Measurements from ENCODE around the gene PAPPA2.

PAPPA2 gene

DNA sequence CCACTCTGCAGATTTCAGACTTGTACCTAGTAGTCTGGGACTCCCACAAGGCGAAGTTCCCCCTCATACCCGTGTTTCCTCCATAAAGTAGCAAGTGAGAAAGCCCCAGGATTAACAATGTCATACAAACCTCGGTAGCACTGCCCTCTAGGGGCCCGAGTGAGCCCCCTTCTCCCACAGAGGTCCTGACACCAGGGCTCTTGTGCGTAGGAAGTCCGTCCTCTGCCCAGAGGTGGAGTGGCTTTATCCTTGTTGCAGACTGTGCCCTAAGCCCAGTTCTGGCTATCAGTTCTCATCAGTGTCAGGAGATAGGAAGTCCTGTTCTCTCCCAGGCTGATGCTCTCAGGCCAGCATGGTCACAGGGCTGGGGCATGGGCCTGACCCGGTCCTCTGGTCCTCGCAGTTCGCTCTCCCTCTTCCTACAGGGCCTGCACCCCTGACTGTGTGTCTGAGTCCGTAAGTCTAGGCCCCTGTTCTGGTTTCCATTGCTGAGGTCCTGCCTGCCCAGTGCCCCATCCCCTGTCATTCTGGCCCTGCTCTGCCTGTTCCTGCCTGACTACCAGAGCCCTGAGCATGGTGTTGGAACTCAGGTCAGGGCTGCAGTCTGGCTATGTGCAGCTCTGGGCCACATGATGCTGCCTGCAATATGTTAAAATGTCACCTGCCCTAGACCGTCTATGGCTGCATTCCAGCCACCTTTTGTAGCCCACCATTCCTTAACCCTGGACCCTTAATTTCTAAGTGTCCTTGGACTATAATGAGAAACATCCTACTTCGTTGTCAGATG, 416.0 kb downstream of the PAPPA2 start:
- H3K9me3 ChIP-seq (ENCODE audit: control insufficient read depth, insufficient read depth, low read length) = no peaks in the 10 kb centered on the region
- H3K4me3 ChIP-seq (ENCODE audit: low read depth, low read length) = no peak overlapping the region
- H3K4me1 ChIP-seq (ENCODE audit: control insufficient read depth, insufficient read depth, low read length) = no peaks in the 10 kb centered on the region
- H3K27ac ChIP-seq (ENCODE audit: low read depth, low read length) = no peak overlapping the region
- H3K9ac ChIP-seq (ENCODE audit: low read depth, low read length) = no peak overlapping the region
- H3K27me3 ChIP-seq (ENCODE audit: control insufficient read depth, insufficient read depth, low read length) = no peaks in the 10 kb centered on the region
- no peaks in the 10 kb centered on the region for H3K36me3 ChIP-seq (ENCODE audit: control insufficient read depth, insufficient read depth, low read length)

DNA sequence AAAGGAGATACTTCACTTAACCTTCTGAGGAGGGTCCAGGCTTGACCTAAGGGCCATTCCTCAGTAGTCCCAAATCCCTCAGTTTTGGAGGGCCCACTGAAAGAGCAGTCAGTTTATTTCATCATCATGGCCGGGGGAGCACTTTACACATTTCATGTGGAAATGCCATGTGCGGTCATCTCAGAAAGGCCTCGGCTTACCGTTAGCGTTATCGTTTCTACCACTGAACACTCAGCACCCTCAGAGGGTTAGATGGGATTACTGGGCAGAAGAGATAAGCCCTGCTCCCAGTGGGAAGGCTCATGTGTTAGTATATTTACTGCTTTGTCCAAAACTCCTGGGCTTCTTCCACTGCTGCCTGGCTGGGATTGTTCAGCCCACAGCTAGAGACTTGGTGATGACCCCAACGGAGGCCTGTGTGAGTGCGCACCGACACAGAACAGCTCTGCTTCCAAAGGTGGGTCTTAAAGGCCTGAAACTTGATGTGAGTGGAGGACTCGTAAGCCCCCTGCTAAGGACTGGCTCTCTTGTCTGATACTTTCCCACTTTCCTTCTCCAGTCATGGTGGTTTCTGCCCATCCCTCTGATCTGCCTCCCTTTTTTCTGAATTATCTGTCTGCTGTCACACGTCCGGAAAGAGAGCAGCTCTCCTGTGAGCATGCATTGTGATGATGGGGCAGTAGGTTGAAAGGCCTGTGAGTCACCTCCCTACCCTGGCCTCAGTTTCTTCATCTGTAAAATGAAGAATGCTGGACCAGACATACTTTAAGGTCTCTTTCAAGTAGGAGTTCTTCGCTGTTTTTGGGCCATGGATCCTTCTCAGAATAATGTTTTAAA, 417.0 kb downstream of the PAPPA2 start:
- no peaks in the 10 kb centered on the region for H3K9me3 ChIP-seq (ENCODE audit: control insufficient read depth, insufficient read depth, low read length)
- H3K27me3 ChIP-seq (ENCODE audit: control insufficient read depth, insufficient read depth, low read length) = no peaks in the 10 kb centered on the region
- H3K4me1 ChIP-seq (ENCODE audit: control insufficient read depth, insufficient read depth, low read length) = no peaks in the 10 kb centered on the region
- H3K36me3 ChIP-seq (ENCODE audit: control insufficient read depth, insufficient read depth, low read length) = no peaks in the 10 kb centered on the region
- H3K9ac ChIP-seq (ENCODE audit: low read depth, low read length) = no peak overlapping the region
- H3K27ac ChIP-seq (ENCODE audit: low read depth, low read length) = no peak overlapping the region
- no peak overlapping the region for H3K4me3 ChIP-seq (ENCODE audit: low read depth, low read length)

DNA sequence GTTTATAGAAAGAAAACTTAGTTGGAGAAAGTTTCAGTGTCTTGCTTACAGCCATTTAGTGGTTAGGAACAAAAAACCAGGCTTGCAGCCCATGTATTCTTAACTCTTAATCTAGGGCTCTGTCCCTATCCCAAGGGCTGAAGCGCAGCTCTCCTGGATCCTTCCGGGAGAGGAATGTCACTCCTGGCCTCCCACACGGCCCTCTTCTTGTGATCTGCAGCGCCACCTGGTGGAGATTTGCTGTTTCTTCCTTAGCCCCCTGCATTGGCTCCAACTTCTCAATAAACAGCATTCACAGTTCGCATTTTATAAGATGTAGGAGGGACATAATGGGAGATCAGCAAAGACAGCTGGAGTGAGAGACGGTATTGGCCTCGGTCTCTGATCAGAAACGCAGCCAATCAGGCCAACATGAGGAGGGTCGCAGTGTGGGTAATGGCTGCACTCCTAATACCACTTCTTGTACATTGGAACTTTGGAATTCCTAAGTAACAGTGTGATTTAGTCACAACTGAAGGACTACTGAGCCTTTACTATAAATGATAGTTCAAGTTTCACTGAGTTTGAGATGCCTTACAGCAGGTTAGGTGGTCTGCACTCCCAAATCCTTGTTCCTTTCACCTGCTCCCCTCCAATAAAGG, 418.1 kb downstream of the PAPPA2 start:
- no peak overlapping the region for H3K27ac ChIP-seq (ENCODE audit: low read depth, low read length)

GRCh38 chr1:176884286-176884685, 421.3 kb downstream of the PAPPA2 start:
- Histone ChIP-seq H3K27ac (ENCODE audit: low read depth, low read length) (no peak overlapping the region), H3K27me3 (ENCODE audit: control insufficient read depth, insufficient read depth, low read length) (no peaks in the 10 kb centered on the region), H3K4me3 (ENCODE audit: low read depth, low read length) (no peak overlapping the region), H3K9me3 (ENCODE audit: control insufficient read depth, insufficient read depth, low read length) (no peaks in the 10 kb centered on the region), H3K36me3 (ENCODE audit: control insufficient read depth, insufficient read depth, low read length) (no peaks in the 10 kb centered on the region), H3K9ac (ENCODE audit: low read depth, low read length) (no peak overlapping the region), H3K4me1 (ENCODE audit: control insufficient read depth, insufficient read depth, low read length) (no peaks in the 10 kb centered on the region)

More for the DNA sequence above, 418.1 kb downstream of the PAPPA2 start:
- Histone ChIP-seq H3K4me3 (ENCODE audit: low read depth, low read length) (no peak overlapping the region), H3K4me1 (ENCODE audit: control insufficient read depth, insufficient read depth, low read length) (no peaks in the 10 kb centered on the region), H3K9ac (ENCODE audit: low read depth, low read length) (no peak overlapping the region), H3K27me3 (ENCODE audit: control insufficient read depth, insufficient read depth, low read length) (no peaks in the 10 kb centered on the region), H3K36me3 (ENCODE audit: control insufficient read depth, insufficient read depth, low read length) (no peaks in the 10 kb centered on the region), H3K9me3 (ENCODE audit: control insufficient read depth, insufficient read depth, low read length) (no peaks in the 10 kb centered on the region)

GRCh38 chr1:176884911-176885310, 421.9 kb downstream of the PAPPA2 start:
- no peak overlapping the region for H3K9ac ChIP-seq (ENCODE audit: low read depth, low read length)
- H3K4me3 ChIP-seq (ENCODE audit: low read depth, low read length) = no peak overlapping the region
- H3K36me3 ChIP-seq (ENCODE audit: control insufficient read depth, insufficient read depth, low read length) = no peaks in the 10 kb centered on the region
- no peaks in the 10 kb centered on the region for H3K4me1 ChIP-seq (ENCODE audit: control insufficient read depth, insufficient read depth, low read length)
- H3K9me3 ChIP-seq (ENCODE audit: control insufficient read depth, insufficient read depth, low read length) = no peaks in the 10 kb centered on the region
- no peaks in the 10 kb centered on the region for H3K27me3 ChIP-seq (ENCODE audit: control insufficient read depth, insufficient read depth, low read length)
- H3K27ac ChIP-seq (ENCODE audit: low read depth, low read length) = no peak overlapping the region

- no peak overlapping the region for H3K4me3 ChIP-seq (ENCODE audit: low read depth, low read length)
- no peaks in the 10 kb centered on the region for H3K4me1 ChIP-seq (ENCODE audit: control insufficient read depth, insufficient read depth, low read length)
- H3K27ac ChIP-seq (ENCODE audit: low read depth, low read length) = no peak overlapping the region
- no peaks in the 10 kb centered on the region for H3K27me3 ChIP-seq (ENCODE audit: control insufficient read depth, insufficient read depth, low read length)
- no peaks in the 10 kb centered on the region for H3K9me3 ChIP-seq (ENCODE audit: control insufficient read depth, insufficient read depth, low read length)
- no peak overlapping the region for H3K9ac ChIP-seq (ENCODE audit: low read depth, low read length)
- no peaks in the 10 kb centered on the region for H3K36me3 ChIP-seq (ENCODE audit: control insufficient read depth, insufficient read depth, low read length)
These were observed 422.4 kb downstream of the PAPPA2 start for GRCh38 chr1:176885341-176885740.

GRCh38 chr1:176885751-176886150, 422.8 kb downstream of the PAPPA2 start:
- no peaks in the 10 kb centered on the region for H3K4me1 ChIP-seq (ENCODE audit: control insufficient read depth, insufficient read depth, low read length)
- H3K9me3 ChIP-seq (ENCODE audit: control insufficient read depth, insufficient read depth, low read length) = no peaks in the 10 kb centered on the region
- no peak overlapping the region for H3K4me3 ChIP-seq (ENCODE audit: low read depth, low read length)
- no peaks in the 10 kb centered on the region for H3K36me3 ChIP-seq (ENCODE audit: control insufficient read depth, insufficient read depth, low read length)
- H3K27ac ChIP-seq (ENCODE audit: low read depth, low read length) = no peak overlapping the region
- no peaks in the 10 kb centered on the region for H3K27me3 ChIP-seq (ENCODE audit: control insufficient read depth, insufficient read depth, low read length)
- no peak overlapping the region for H3K9ac ChIP-seq (ENCODE audit: low read depth, low read length)

- Histone ChIP-seq H3K9me3 (ENCODE audit: control insufficient read depth, insufficient read depth, low read length) (no peaks in the 10 kb centered on the region), H3K4me1 (ENCODE audit: control insufficient read depth, insufficient read depth, low read length) (no peaks in the 10 kb centered on the region), H3K4me3 (ENCODE audit: low read depth, low read length) (no peak overlapping the region), H3K36me3 (ENCODE audit: control insufficient read depth, insufficient read depth, low read length) (no peaks in the 10 kb centered on the region), H3K27me3 (ENCODE audit: control insufficient read depth, insufficient read depth, low read length) (no peaks in the 10 kb centered on the region), H3K27ac (ENCODE audit: low read depth, low read length) (no peak overlapping the region), H3K9ac (ENCODE audit: low read depth, low read length) (no peak overlapping the region)
These were observed 425.6 kb downstream of the PAPPA2 start for GRCh38 chr1:176888471-176889032.

DNA sequence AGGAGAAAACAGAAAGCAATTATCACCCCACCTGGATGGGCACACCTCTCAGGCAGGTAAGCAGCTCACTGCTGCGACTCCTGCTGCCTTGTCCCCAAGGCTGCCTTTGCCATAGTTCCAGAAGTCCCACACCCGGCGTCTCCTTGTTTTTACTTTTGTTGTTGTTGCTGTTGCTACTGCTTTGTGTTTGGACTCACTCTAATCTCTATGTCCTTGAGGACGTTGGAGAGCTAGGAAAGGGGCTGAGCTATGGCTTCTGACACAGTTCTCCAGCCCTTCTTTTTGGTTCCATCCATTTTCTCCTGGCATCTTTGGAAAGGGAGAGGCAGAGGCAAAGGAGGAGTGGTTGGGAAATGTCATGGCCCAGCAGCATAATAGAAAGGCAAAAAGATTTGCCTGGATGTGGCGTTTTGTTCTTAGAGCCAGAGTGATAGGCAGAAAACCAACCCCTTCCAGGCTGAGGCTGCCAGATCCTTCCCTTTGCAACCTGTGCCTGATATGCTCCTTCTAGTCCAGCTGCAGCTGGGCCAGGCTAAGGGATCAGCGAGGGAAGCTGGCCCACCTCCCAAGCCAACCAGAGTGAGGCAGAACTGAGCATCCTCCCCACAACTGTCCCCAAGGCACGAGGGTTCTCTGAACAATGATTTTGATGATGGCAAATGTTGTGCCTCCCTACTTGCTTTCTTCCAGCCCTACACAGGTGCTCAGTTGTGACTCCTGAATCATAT, 430.8 kb downstream of the PAPPA2 start:
- Histone ChIP-seq H3K9ac (ENCODE audit: low read depth, low read length) (no peak overlapping the region), H3K9me3 (ENCODE audit: control insufficient read depth, insufficient read depth, low read length) (no peaks in the 10 kb centered on the region), H3K4me3 (ENCODE audit: low read depth, low read length) (no peak overlapping the region), H3K27me3 (ENCODE audit: control insufficient read depth, insufficient read depth, low read length) (no peaks in the 10 kb centered on the region; the same call in 1 of the 2 replicates), H3K4me1 (ENCODE audit: control insufficient read depth, insufficient read depth, low read length) (no peaks in the 10 kb centered on the region; the same call in 1 of the 2 replicates), H3K36me3 (ENCODE audit: control insufficient read depth, insufficient read depth, low read length) (no peaks in the 10 kb centered on the region), H3K27ac (ENCODE audit: low read depth, low read length) (no peak overlapping the region)

GRCh38 chr1:176894450-176894849, 431.5 kb downstream of the PAPPA2 start:
- Histone ChIP-seq H3K27ac (ENCODE audit: low read depth, low read length) (no peak overlapping the region), H3K27me3 (ENCODE audit: control insufficient read depth, insufficient read depth, low read length) (no peaks in the 10 kb centered on the region; the same call in 1 of the 2 replicates), H3K4me1 (ENCODE audit: control insufficient read depth, insufficient read depth, low read length) (no peaks in the 10 kb centered on the region; the same call in 1 of the 2 replicates), H3K4me3 (ENCODE audit: low read depth, low read length) (no peak overlapping the region), H3K9ac (ENCODE audit: low read depth, low read length) (no peak overlapping the region), H3K9me3 (ENCODE audit: control insufficient read depth, insufficient read depth, low read length) (no peaks in the 10 kb centered on the region), H3K36me3 (ENCODE audit: control insufficient read depth, insufficient read depth, low read length) (no peaks in the 10 kb centered on the region)

Measured in HUES48 (cell line).